ENCODE measurements around the gene SPTBN4.

- TF ChIP-seq CTCF (IDR thresholded peaks at IDR 0.05) (no peak), POLR2AphosphoS5 (IDR thresholded peaks at IDR 0.05) (no peak), POLR2A (IDR thresholded peaks at IDR 0.05) (no peak), EP300 (IDR thresholded peaks at IDR 0.05) (no peak)
Observed at GRCh38 chr19:40600570-40601133, 133.9 kb downstream of the SPTBN4 start.

Data from upper lobe of left lung (tissue), 4 donors.